NCI-H1092 treated with DMSO at 0.1 percent for 48 hours (cell line): ENCODE measurements around the gene BAIAP2L2.
"Not testable (repeated sequence)": the region's sequence is repeated elsewhere in the genome, so short reads cannot be mapped to it uniquely, and the experiment has no call there.

Source experiments
- DNase-seq: peaks from one replicate; lab custom pipeline; 2025; lab: John Stamatoyannopoulos, UW

BAIAP2L2 gene, protein sequence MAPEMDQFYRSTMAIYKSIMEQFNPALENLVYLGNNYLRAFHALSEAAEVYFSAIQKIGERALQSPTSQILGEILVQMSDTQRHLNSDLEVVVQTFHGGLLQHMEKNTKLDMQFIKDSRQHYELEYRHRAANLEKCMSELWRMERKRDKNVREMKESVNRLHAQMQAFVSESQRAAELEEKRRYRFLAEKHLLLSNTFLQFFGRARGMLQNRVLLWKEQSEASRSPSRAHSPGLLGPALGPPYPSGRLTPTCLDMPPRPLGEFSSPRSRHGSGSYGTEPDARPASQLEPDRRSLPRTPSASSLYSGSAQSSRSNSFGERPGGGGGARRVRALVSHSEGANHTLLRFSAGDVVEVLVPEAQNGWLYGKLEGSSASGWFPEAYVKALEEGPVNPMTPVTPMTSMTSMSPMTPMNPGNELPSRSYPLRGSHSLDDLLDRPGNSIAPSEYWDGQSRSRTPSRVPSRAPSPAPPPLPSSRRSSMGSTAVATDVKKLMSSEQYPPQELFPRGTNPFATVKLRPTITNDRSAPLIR

DNA sequence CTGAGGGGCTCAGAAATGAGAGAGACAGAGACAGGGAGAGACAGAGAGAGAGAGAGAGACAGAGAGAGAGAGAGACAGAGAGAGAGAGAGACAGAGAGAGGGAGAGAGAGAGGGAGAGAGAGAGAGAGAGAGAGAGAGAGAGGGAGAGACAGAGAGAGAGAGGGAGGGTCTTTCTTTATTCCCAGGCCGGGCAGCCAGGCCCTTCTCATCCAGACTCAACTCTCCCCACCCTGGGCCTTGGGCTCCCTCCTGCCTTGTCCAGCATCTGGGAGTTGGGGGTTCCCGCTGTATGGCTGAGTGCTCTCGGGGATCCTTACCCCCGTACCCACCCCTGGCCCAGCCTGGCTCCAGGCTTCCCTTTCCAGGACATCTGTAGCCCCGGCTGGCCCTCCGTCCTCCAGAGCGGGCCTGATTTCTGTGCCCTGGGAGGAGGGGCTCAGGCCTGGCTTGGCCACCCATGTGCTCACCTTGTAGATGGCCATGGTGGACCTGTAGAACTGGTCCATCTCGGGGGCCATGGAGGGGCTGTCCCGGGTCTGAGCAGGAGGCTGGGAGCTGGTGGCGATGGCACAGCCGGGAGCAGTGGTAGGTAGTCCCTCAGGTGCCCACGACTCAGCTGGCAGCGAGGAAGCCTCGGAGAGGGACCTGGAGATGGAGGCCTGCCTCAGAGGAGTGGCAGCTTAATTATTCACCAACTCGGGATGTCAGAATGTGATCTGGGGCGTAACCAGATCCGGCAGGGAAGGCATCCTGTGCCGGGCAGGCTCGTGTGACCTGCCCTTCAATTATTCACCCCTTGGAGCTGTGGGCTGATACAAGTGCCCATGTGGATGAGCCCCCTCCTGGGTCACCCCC is at the start of gene BAIAP2L2:
Gene BAIAP2L2, minus strand, starts transcription at position 677 of the 855 bp plus-strand sequence. Its CDS starts 159 bp downstream, at position 518.
- DNase-seq = no peak

- no peak for DNase-seq
Measured at GRCh38 chr22:38155703-38156102, 45.2 kb upstream of the BAIAP2L2 start.

DNA sequence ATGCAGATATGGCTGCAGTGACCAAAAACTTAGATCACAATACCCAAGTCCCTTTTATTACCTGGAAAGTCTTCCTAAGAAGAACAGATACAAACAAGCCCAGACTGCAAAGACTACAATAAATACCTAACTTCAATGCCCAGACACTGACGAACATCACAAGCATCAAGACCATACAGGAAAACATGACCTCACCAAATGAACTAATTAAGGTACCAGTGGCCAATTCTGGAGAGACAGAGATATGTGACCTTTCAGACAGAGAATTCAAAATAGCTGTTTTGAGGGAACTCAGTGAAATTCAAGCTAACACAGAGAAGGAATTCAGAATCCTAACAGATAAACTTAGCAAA is 44.1 kb upstream of the BAIAP2L2 start:
- not testable (repeated sequence) for DNase-seq

- DNase-seq = no peak
Measured at GRCh38 chr22:38153821-38154562, 43.5 kb upstream of the BAIAP2L2 start.

DNA sequence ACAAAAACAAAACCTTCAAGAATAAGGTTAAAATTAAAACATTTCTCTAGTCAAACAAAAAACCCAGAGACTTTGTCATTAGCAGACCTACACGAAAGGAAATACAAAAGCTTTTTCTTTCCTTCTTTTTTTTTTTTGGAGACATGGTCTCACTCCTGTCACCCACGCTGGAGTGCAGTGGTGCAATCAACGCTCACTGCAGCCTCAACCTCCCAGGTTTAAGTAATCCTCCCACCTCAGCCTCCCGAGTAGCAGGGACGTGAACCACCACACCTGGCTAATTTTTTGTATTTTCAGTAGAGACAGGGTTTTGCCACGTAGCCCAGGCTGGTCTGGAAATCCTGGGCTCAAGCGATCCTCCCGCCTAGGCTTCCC is 40.6 kb upstream of the BAIAP2L2 start:
- no peak for DNase-seq

- DNase-seq = no peak
Measured at GRCh38 chr22:38148245-38148644, 37.8 kb upstream of the BAIAP2L2 start.

- not testable (repeated sequence) for DNase-seq
Measured at GRCh38 chr22:38146166-38146565, 35.7 kb upstream of the BAIAP2L2 start.

DNA sequence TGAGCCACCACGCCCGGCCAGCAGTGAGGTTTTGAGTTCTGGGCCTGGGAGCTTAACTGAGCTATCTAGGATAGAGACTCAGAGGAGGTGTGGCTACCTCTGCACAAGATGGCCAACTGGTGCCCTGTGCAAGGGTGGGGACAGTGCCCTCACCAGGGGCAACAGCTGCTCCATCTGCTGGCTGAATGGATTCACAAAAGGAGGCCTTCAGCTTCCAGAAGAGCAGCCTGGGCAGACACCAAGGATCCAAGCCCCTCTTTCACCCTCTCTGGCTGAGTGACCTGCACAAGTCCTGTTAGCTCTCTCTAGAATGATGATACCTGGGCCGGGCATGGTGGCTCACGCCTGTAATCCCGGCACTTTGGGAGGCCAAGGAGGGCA is 33.5 kb upstream of the BAIAP2L2 start:
- no peak for DNase-seq

DNA sequence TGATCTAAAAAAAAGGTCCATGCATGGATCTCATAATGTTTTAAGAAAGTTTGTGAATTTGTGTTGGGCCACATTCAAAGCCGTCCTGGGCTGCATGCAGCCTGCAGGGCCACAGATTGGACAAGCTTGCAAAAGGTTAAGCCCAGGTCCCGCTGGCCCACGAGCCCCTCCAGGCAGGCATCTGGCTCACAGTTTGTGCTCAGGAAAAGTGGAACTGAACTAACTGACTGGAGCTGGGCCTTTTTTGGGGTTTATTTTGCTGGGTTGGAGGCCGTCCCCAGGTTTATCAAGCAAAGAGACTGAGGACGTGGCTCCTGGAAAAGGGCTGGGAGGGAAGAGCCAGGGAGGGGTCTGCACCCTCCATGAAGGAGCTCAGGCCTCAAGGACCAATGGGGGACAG is 32.1 kb upstream of the BAIAP2L2 start:
- no peak for DNase-seq

DNA sequence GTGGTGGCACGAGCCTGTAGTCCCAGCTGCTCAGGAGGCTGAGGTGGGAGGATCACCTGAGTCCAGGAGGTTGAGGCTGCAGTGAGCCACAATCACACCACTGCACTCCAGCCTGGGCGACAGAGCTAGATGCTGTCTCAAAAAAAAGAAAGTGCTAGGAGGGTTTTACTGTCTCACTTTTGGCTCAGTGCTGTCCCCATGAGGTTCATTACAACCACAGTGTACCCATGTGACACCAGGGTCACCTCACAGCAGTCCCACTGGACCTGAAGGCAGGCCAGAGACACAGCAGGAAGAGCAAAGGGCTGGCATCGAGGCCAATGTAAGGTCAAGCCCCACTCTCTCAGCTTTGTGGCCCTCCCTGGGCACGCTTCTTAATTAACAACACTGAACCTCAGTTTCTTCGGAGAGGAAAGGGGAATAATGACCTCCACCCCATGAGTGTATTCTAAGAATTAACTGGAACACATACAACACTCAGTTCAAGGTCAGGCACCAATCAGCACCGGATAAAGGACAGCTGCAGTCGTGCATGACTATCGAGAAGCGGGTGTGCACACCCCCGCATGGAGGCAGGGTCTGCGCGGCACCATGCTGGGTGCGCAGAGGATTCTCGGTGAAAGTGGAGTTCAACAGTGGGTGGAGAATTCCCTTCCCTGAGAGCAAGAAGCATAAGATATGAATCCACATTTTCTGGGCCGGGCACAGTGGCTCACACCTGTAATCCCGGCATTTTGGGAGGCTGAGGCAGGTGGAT is 30.9 kb upstream of the BAIAP2L2 start:
- no peak for DNase-seq

DNA sequence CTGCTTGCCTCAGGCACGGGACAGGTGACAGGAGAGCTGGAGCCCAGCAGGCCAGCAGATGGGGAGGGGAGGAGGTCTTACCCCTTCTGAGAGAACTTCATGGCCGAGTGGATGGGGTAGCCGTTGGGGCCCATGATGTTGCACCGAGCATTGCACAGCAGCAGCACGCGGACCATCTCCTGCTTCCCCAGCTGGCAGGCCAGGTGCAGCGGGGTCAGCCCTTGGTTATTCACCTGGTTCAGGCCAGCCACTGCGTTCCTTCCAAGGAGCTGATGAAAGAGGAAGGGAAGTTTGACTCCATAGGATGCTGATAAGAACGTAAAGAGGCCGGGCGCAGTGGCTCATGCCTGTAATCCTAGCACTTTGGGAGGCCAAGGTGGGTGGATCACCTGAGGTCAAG is 29.4 kb upstream of the BAIAP2L2 start:
- no peak for DNase-seq

DNA sequence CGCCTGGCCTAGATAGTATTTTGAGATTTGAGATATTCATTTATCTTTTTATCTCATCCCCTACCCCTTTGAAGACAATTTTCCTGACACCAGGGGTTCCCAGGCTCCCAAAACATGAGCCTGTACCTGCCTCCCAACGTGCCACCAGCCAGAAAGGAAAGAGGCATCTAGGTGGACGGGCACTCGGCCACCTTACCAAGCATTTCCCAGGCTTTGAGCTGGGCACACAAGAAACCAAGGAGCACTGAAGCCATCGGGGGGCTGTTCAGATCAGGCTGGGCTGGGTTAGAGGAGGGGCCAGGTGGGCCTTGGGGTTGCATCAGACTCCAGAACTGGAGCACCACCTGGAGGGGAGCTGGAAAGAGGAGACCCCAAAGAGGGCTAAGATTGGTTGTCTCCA is 28.5 kb upstream of the BAIAP2L2 start:
- DNase-seq = no peak

DNA sequence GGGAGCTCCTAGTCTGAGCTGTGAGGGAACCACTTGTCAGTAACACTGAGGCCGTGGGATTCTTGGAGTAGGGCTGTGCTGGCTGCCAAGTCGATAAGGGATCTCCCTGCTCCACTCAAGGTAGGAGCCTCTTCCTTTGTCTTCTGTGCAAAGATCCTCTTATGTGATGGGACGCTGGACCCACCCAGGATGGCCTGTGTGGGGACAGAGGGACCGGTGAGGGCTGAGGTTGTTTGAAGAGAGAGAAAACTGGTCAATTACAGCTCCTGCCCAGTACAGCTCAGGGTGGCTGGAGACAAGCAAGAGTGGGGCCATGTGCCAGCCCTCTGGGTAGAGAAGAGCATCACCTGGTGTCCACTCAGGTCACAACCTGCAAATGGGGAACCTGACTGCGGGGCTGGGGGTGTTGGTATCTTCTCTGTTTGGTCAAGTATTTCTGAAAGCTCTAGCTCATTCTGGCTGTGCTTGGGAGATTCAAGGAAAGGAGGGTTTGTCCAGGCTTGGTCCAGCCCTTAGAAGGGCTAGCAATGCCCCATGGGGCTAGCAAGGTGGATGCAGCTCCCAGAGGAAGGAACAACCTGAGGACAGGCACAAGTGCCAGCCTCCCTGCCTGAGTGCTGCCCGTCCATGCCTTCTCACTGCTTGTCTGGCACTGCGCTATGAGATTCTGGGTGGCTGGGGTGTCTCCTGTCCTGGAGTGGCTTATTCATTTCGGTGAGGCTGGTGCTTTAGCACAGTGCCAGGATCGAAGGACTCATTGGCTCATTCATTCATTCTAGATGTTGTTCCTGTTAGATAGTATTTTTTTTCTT is 27.6 kb upstream of the BAIAP2L2 start:
- DNase-seq = no peak

GRCh38 chr22:38136607-38137006 is 26.1 kb upstream of the BAIAP2L2 start:
- DNase-seq = no peak

- DNase-seq = no peak
Measured at GRCh38 chr22:38135133-38135706, 24.7 kb upstream of the BAIAP2L2 start.

DNA sequence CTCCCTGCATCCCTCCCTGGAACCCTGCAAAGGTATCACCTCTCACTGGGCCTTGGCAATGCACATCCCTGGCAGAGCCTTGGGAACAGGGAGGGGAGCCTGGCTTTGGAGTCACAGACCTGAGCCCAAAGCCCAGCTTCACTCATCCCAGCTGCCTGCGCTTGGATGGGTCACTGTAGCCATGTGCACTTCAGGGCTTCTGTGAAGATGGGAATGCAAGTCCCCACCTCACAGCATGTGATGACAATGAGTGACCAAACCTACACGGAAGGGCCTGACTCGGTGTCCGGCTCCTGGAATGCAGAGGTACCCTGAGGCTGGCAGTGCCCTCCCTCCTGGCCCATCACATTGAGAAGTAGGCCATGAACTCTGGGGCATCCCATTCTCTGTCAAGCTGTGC is 22.8 kb upstream of the BAIAP2L2 start:
- no peak for DNase-seq

DNA sequence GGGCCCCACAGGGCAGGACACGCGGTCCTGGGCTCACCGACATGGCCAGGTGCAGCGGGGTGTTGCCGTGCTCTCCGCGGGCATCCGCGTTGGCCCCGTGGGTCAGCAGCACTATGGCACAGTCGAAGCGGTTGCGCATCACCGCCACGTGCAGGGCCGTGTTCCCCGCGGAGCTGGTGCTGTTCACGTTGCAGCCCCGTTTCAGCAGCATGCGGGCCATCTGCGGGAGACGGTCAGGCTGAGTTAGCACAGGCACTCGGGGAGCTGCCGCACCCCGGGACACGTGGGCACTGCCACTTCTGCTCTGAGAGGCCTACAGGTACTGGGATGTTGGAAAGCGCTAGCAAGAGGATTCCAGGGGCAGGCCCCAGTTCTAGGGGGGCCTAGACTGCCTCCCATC is 22.3 kb upstream of the BAIAP2L2 start:
- no peak for DNase-seq

- no peak for DNase-seq
Measured at GRCh38 chr22:38132136-38132535, 21.7 kb upstream of the BAIAP2L2 start.

DNA sequence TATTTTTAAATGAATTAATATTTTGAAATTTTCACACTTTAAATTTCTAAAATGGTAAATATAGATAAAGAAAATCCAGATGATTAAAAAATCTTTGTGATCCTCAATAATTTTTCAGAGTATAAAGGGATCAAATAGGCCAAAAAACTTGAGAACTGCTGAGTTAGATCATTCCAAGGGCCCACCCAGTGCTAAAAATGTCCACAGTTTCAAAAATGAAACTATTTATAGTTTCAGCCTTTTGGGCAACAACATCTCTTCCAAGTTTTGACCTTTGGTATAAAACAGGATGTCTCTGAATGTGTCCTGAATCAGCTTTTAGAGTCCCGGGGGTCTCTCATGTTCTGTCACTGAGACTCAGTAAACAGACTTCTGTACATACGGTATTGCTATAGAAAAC is 20.9 kb upstream of the BAIAP2L2 start:
- no peak for DNase-seq

DNA sequence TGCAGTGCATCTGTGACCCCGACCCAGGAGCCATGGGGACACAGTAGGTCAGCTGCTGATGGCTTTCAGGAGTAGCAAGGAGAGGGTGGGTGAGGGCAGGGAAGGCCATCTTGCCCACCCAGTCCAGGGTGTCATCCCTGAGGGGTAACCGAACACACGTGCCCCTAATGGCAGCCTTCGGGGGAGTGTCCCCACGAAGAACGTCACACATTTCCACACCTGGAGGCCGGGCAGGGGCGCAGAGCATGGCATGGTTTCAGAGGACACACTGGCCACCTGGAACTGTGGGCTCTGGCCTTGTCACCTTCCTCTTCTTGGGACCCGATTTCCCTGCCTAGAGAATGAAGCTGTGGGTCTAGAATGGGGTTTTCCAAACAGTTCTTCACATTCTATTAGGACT is 19.4 kb upstream of the BAIAP2L2 start:
- no peak for DNase-seq
